HS-5 (cell line): ENCODE measurements around the gene SPAG16.

Source experiments
- DNase-seq: peaks from one replicate; pipeline ENCODE4 v3.0.0-alpha.2; 2012; ENCODE audit warnings: low read depth

SPAG16 gene

DNA sequence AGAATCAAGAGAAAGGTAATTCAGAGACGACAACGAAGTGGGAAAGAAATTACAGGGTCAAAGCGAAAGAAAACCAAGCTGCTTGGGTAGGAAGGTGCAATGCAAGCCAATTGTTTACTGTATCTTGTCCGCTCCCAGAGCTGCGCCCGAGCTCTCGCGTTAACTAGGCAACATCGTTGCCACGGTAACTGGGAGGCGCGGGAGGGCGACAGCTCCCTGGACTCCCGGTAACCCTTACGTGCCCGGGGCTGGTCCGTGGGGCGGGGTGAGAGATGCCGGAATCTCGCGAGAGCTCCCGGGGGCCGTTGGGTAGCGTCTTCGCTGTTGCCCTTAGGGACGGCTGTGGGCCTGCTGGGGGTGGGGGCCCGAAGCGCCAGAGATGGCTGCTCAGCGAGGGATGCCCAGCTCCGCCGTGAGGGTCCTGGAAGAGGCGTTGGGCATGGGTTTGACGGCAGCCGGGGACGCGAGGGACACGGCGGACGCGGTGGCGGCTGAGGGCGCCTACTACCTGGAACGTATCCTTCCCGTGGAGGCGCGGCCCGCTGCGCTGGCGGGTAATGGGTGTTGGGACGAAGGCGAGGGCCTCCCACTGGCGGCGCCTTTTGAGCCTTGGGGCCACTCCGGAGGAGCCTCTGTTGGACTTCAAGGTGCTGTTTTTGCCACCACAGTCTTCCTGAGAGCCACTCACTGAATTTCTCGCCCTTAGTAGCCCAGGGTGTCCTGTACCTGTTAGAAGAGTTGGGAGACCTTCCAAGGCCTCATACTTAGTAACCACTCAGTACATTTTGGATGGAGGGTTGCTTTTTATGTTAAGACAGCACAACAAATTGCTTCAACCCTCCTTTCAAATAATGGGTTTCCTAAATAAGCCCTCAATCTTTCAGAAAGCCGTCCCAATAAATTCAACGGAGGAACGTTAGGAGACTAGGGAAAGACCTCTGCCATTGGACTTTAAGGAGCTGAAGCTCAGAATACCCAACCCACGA lies at the start of gene SPAG16:
SPAG16 (plus strand) TSS at position 360 of the 986 bp plus-strand sequence.
- peak; percentile 87 for DNase-seq

DNA sequence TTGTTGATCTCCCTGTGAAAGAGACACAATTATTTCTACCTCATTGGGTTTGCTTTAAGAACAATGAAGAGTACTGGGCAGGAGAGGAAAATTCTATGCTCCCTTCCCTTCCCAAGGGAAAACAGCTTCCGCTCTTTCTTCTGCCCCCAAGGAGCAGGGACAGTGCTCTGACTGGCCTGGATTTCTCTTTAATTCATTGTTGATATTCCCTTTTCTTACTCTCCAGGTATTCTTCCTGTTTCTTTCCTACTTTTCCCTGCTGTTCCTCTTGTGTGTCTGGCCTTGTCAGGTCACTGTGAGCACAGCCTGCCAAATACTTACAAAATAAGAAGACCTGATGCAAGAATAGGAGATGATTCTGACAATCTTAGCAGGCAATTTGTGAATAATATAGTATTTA lies 49.6 kb upstream of the SPAG16 start:
- no peak for DNase-seq

DNA sequence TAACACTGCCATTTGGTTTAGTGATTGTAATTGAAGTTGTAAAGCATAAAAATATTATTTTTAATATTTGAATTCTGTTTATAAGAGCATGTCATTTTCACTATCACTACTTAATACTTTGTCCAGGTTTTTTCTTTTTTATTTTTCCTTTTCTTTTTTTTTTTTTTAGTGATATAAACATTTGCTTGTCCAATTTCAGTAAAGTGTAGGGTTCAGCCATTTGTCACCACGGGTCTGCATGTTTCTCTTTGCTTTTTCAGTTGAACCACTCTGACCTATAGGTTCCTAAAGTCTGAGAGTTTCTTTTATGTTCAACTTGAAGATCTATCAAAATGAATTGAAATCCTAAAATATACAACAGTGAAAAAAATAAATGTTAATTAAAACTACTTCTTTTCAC lies 48.5 kb upstream of the SPAG16 start:
- no peak for DNase-seq

DNA sequence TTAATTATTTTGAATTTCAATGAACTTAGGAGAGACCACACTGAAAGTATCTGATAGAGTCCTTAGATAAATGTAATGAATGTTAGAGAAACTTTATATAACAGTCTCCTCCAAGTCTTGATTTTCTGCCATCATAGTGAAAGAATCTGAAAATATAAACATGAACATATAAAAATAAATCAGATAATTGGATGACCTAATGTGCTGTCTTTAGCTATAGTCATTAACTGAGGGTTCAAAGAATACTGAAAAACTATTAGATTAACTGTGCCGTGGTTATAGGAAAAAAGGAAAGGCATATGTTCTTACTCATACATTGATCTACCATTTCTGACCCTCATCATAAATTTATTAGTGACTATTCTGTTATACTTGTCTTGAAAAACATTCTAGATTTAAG lies 47.0 kb upstream of the SPAG16 start:
- no peak for DNase-seq

DNA sequence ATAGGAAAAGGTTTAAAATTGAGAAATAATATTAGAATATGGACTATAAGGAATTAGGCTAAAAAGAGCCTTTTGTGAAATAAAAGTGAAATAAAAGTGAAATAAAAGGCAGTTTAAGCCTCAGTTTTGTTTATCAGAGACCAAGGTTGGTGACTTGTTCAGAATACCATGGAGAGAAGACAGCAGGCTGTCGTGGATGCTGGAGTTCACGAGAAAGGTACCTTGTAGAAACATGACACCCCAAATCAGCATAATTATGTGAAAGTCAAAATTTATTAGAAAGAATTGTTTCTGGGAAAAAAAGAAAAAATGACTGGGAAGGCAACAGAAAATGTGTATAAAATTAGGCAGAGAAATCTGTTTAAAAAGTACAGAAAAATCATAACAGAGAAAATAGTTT lies 46.5 kb upstream of the SPAG16 start:
- DNase-seq: no peak

- peak; percentile 95 for DNase-seq
Observed at GRCh38 chr2:213238753-213239495, 45.3 kb upstream of the SPAG16 start.

DNA sequence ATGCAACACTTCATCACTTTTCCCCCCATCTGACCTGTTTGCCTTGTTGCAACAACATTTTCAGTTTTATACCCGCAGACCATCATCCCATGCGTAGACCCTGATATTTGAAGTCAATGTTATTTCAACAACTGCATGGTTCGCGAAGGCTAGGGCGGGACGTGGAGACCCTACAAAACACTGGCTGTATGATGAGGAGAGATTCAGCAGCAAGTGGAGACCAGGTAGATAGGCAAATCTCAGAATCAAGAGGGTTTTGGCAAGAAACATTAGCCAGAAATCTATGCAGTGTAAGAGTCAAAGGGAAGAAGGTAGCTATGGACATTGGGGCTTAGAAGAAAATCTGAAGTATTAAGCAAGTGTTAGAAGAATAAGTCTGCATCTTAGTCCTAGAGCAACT lies 42.4 kb upstream of the SPAG16 start:
- no peak for DNase-seq

DNA sequence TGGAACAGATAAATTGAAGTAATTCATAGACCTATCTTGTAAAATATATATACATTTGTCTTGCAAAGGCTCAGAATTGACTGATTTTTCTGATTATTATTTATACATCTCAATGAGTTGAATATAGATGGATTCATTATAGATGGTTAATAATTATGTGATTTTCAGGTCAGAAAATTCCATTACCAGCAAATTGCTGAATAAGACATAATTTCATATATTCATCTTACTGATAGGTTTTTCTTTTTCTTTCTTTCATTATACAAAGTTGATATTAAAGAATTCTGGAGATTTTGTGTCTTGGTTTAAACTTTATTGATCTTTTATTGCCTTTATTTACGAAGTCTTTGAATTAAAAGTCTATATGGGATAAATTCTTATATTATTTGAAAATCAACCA lies 41.6 kb upstream of the SPAG16 start:
- DNase-seq: no peak

DNA sequence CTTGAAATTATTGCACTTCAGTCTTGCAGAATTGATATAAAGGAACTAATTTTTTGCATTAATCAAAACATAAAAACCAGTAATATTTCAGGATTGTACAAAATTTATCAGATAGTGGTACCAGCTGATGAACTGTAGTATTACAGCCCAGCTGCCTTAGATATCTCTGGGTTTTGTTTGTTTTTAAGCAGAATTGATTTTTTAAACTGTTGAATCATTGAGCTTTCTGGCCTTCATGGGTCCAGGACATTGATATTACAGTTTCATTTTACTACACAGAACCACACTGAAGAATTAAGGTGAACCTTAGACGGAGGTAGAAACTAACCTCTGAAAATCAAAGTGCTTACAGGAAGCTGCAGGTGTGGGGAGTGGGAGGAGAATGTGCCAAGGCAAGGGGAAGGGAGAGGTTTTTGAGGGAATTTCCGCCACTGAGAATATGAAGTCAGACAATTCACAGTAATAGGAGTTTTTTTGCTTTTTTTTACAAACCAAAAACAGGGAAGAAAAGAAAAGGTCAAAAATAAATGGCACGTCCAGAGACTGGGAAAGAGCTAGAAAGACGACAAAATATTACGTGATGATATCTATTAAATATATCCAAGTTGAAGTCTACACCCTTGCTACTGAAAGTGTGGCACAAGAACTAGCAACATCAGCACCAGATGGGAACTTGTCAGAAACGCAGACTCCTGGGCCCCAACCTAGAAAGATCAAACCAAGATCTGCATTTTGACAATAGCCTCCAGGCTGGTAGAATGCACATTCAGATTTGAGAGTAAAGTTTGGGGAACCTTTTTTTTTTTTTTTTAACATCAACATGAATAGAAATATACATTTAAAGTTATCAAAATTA lies 40.8 kb upstream of the SPAG16 start:
- no peak for DNase-seq

DNA sequence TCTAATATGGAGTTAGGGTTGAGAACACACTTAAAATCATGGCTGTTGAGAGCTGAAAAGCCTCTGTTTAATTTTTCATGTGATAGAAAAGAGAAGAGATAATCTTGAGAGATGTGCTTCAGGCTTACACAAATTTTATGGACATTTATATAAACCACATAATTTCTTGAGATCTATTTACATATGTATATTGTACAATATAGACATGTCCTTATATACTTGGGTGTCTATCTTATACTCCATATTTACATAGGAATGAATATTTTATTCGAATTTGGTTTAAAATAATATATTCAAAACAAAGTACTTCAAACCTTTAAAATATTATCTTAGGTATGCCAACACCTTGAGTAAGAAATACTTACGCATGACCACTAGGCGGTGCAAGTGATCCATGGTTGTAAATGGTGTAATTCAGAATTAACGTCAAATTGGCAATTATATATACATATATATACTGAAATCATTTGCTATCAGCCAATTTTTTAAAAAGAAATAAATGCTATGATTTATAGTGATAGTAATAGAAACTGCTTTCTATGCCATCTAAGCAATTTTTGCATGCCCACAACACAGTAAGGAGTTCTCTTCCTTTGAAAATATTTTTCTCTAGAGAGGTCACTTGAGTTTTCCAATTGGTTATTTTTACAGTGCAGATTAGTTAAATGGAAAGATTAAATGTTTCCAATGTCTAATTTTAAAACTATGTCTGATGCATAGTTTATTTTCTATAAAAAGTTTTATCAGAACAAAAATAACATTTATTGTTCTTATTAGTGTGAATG lies 37.6 kb upstream of the SPAG16 start:
- DNase-seq: peak; percentile 30

- no peak for DNase-seq
Observed at GRCh38 chr2:213247566-213247965, 36.7 kb upstream of the SPAG16 start.

GRCh38 chr2:213248637-213249036 lies 35.6 kb upstream of the SPAG16 start:
- no peak for DNase-seq

- DNase-seq: no peak
Observed at GRCh38 chr2:213249502-213249901, 34.8 kb upstream of the SPAG16 start.

DNA sequence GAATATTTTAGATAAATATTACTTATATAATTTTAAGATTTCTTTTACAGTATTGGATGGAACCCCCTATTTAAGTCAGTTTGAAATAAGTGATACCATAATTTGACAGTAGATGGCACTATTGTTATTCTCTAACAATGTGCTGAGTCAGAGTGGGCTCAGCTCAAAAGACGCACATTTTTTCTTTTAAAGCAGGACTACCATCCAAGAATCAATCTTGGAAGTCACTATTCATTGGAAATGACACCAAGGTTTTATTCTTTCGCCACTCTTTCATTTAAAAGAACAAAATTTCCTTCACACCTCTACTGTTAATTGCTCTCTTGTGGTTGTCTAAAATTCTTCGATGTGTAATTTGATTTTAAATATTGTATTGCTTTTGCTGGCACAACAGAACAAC lies 32.6 kb upstream of the SPAG16 start:
- DNase-seq: peak; percentile 49

DNA sequence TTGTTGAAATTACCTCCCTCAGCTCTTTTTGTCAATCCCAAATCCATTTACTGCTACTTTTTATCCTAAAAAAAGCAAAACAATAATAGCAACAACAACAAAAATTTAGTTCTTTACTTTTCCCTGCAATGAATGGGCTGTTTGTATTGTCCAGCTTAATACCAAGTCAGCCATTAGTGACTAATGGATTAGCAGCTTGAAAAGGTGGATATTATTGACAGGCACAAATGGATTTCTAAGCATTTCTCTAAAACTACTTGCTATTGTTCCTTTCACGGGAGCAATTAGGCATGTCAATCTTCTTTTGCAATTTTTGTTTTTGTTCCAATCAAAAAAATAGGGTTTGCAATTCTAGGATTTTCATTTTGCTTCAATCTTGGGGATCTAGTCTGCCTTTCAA lies 32.1 kb upstream of the SPAG16 start:
- no peak for DNase-seq

DNA sequence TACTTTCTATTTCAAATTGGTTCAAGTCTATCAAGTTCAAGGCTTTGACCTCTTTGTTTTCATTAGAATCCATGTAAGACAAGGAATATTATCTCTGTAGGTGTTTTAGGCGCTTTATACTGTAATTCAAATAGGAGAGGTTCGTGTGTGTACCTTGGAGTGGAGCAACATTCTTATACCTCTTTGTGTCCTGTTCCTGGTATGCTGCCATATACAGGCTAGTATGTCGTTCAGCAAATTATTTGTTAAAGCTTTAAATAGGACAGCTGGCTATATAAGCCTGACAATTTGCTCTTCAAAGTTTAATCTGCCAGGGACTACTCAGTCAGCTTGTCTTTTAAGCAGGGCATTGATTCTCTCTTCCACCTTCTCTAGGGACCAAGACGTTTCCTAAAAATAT lies 31.1 kb upstream of the SPAG16 start:
- DNase-seq: no peak

GRCh38 chr2:213259266-213259665 lies 25.0 kb upstream of the SPAG16 start:
- no peak for DNase-seq

DNA sequence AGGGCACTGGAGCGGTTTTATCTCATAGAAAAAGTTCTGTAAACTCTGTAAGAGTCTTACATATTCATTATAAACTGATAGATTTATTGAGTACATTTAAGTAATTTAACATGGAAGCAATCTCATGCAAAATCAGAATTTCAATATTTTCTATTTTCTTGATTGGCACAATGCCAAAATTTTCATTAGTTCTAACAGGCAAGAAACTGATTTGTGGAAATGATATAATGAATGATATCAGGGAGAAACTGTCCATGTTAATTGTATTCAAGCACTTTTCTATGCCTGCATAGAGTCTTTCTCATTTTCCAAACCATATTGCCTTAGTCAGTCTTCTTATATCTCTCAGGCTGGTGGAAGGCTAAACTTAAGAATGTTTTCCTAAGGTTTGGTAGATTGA lies 23.0 kb upstream of the SPAG16 start:
- DNase-seq: no peak

DNA sequence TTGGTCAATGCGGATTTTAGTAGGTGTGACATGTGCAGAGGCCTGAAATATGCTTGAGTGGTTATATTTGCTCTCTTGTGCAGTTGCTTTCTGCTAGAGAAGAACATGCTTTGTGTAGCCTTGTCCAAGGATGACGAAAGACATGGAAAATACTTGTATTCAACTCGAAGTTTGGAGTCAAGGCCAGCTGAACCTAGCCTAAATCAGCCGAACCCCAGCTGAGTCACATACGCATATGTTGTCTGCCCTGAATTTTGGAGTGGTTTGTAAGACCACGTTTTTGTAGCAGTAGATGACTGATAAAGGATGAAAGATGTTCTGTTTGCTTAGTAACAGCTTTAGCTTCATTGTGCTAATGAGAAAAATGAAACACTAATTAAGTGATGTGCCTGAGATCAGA lies 22.5 kb upstream of the SPAG16 start:
- DNase-seq: no peak

DNA sequence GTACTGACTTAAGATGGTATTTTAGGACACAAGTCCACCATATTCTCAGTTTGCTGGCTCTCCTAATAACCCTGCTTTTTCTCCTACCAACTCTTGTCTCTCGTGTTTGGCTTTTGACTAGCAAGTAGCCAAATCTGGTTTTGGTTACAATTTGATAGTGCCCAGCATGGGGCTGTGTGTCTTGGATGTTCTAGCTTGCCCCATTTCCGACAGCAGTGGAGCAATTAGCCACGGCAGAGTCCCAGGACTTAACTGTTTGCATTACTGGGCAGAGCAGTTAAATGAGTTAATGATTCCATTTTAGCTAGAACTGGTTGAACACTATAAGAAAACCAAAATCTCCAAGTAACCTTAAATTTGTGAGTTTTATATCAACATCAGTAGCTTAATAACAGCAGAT lies 18.6 kb upstream of the SPAG16 start:
- DNase-seq: no peak

DNA sequence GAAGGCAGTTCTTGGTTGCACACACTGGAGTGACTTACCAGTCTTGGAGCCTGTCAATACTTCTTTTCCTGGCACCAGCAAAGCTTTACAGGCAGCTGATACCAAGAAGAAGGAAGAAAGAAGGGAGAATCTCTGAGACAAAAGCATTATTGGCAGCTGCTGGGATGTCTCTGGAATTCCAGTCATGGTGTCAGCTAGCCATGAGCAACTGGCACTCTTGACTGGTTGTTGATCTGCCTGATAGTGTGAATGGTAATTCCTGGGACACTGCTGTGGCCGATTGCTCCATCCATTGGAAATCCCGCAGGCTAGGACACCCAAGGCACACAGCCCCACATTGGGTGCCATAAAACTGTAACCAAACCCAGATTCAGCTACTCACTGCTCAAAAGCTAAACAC lies 17.8 kb upstream of the SPAG16 start:
- no peak for DNase-seq

DNA sequence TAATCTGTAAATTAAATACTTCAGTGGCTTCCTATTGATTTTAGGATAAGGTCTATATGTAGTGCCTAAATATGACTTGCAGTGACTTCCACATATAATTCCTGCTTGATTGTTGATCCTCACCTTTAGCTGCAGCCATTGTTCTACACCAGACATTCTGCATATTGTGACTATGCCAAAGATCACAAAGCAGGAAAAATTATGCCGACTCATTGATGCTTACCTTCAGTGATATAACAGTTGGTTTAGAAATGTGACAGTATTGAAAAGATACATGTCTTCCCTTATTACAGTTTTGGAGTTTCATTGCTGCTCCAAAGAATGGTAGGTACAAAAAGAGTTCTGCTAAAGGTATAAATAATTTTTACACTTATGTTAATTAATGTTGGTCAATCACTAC lies 12.3 kb upstream of the SPAG16 start:
- DNase-seq: no peak
